Neural crest cell (in vitro differentiated cells): ENCODE measurements around the gene PRICKLE2. TPM values are rescaled to one million over a fixed set of nuclear protein-coding genes. Genes with fewer than 3 reads are reported as not detected.

ENCODE experiments used
- DNase-seq: peaks from one replicate; pipeline ENCODE4 v3.0.0; 2021; ENCODE audit warnings: low read depth, mixed read lengths, low spot score
- H3K27ac Mint-ChIP-seq: one replicate; pipeline ENCODE4 v1.8.0; 2021; ENCODE audit warnings: mild to moderate bottlenecking, mixed read lengths; ENCODE audit not compliant: unreplicated experiment
- H3K27me3 Mint-ChIP-seq: 2 replicates; pipeline ENCODE4 v1.8.0; 2021; ENCODE audit warnings: low read depth, mild to moderate bottlenecking, mixed read lengths
- H3K36me3 Mint-ChIP-seq: 2 replicates; pipeline ENCODE4 v1.8.0; 2021; ENCODE audit warnings: low read depth, mild to moderate bottlenecking, mixed read lengths
- H3K4me1 Mint-ChIP-seq: 2 replicates; pipeline ENCODE4 v1.8.0; 2021; ENCODE audit warnings: mixed read lengths
- H3K4me3 Mint-ChIP-seq: one replicate; pipeline ENCODE4 v1.8.0; 2021; ENCODE audit warnings: mild to moderate bottlenecking, mixed read lengths
- H3K9me3 Mint-ChIP-seq: 2 replicates; pipeline ENCODE4 v1.8.0; 2021; ENCODE audit warnings: mixed read lengths
- CTCF ChIP-seq: fragments of 200-600 bp; sonication (generic); conservative IDR thresholded peaks from 2 replicates; pipeline ENCODE4 v1.5.0; 2021; ENCODE audit warnings: antibody characterized with exemption, mild to moderate bottlenecking
- total RNA-seq: library from RNA; stranded (reverse); gene quantifications from 2 replicates; pipeline ENCODE4 v1.2.1, GENCODE V29; 2021

The PRICKLE2 gene
- total RNA-seq, 1 donor from 2014 or later = 11.8 TPM

- H3K27ac Mint-ChIP-seq = no peak overlapping the region
- H3K4me3 Mint-ChIP-seq = no peak overlapping the region
- H3K36me3 Mint-ChIP-seq = peaks cover 9% of the 10 kb centered on the region
- peaks cover 22% of the 10 kb centered on the region for H3K4me1 Mint-ChIP-seq
- H3K9me3 Mint-ChIP-seq = no peaks in the 10 kb centered on the region
- DNase-seq = no peak
- TF ChIP-seq CTCF = no peak
- H3K27me3 Mint-ChIP-seq = no peaks in the 10 kb centered on the region
Observed at GRCh38 chr3:64152086-64152485, 73.2 kb downstream of the PRICKLE2 start.

- TF ChIP-seq CTCF = no peak
- peaks cover 12% of the 10 kb centered on the region for H3K36me3 Mint-ChIP-seq
- H3K4me1 Mint-ChIP-seq = peaks cover 22% of the 10 kb centered on the region
- DNase-seq = no peak
- H3K9me3 Mint-ChIP-seq = no peaks in the 10 kb centered on the region
- no peaks in the 10 kb centered on the region for H3K27me3 Mint-ChIP-seq
- peak overlapping the region; percentile 5 for H3K27ac Mint-ChIP-seq
- H3K4me3 Mint-ChIP-seq = no peak overlapping the region
Observed at GRCh38 chr3:64151342-64151871, 73.9 kb downstream of the PRICKLE2 start.

GRCh38 chr3:64150623-64151207 is 74.6 kb downstream of the PRICKLE2 start:
- Mint-ChIP-seq H3K27me3 (no peaks in the 10 kb centered on the region), H3K4me3 (no peak overlapping the region), H3K36me3 (peaks cover 18% of the 10 kb centered on the region), H3K9me3 (no peaks in the 10 kb centered on the region), H3K27ac (peak overlapping the region; percentile 20), H3K4me1 (peaks cover 22% of the 10 kb centered on the region)
- no peak for TF ChIP-seq CTCF
- no peak for DNase-seq

- no peak for DNase-seq
- Mint-ChIP-seq H3K9me3 (no peaks in the 10 kb centered on the region), H3K36me3 (peaks cover 18% of the 10 kb centered on the region), H3K4me1 (peaks cover 22% of the 10 kb centered on the region), H3K4me3 (no peak overlapping the region), H3K27me3 (no peaks in the 10 kb centered on the region), H3K27ac (no peak overlapping the region)
- no peak for TF ChIP-seq CTCF
Observed at GRCh38 chr3:64149886-64150285, 75.4 kb downstream of the PRICKLE2 start.

GRCh38 chr3:64148955-64149653 is 76.2 kb downstream of the PRICKLE2 start:
- no peak overlapping the region for H3K4me3 Mint-ChIP-seq
- peaks cover 18% of the 10 kb centered on the region for H3K36me3 Mint-ChIP-seq
- DNase-seq = no peak
- peak overlapping the region; percentile 83 for H3K27ac Mint-ChIP-seq
- H3K9me3 Mint-ChIP-seq = no peaks in the 10 kb centered on the region
- H3K4me1 Mint-ChIP-seq = peaks cover 22% of the 10 kb centered on the region
- no peak for TF ChIP-seq CTCF
- no peaks in the 10 kb centered on the region for H3K27me3 Mint-ChIP-seq
